Tibial nerve (tissue), 4 donors: Measurements from ENCODE around the gene PLAAT4. TPM values are rescaled to one million over a fixed set of nuclear protein-coding genes. Genes with fewer than 3 reads are reported as not detected.

Source experiments
- DNase-seq, 2 donors: peaks; one replicate each; pipeline ENCODE4 v3.0.0-alpha.2; 2019; ENCODE audit warnings: low spot score in 2 of 2
- H3K27ac ChIP-seq, 4 donors: fragments of 200-600 bp; sonication (generic) in 3 of 4; one replicate each; pipeline ENCODE4 v1.5.1; 2017 to 2019; ENCODE audit warnings: mild to moderate bottlenecking in 1 of 4
- H3K27me3 ChIP-seq, 2 donors: fragments of 200-600 bp; sonication (generic) in 1 of 2; one replicate each; pipeline versions ENCODE4 v1.5.1 to v1.6.0; 2017 to 2019
- H3K36me3 ChIP-seq, 3 donors: fragments of 200-600 bp; sonication (generic); one replicate each; pipeline ENCODE4 v1.5.1; 2018 to 2019
- H3K4me1 ChIP-seq, 4 donors: fragments of 200-600 bp; sonication (generic) in 3 of 4; one replicate each; pipeline ENCODE4 v1.5.1; 2017 to 2019
- H3K4me3 ChIP-seq, 4 donors: fragments of 200-600 bp; sonication (generic) in 3 of 4; one replicate each; pipeline ENCODE4 v1.5.1; 2017 to 2019; ENCODE audit warnings: mild to moderate bottlenecking in 1 of 4, moderate library complexity in 1 of 4
- H3K9me3 ChIP-seq, 4 donors: fragments of 200-600 bp; sonication (generic) in 3 of 4; one replicate each; pipeline ENCODE4 v1.5.1; 2017 to 2019
- EP300 ChIP-seq, 2 donors: sonication (generic); formaldehyde crosslinking; IDR thresholded peaks; one replicate each; pipeline ENCODE4 v1.6.1; 2017; ENCODE audit warnings: antibody characterized with exemption in 2 of 2, mild to moderate bottlenecking in 1 of 2
- POLR2A ChIP-seq, 2 donors: fragments of 450-650 bp; IDR thresholded peaks; one replicate each; pipeline ENCODE4 v1.6.1; 2017; ENCODE audit warnings: antibody characterized with exemption in 2 of 2, mild to moderate bottlenecking in 2 of 2, moderate library complexity in 2 of 2
- WGBS, 2 donors: methylation state at CpG; one replicate each; pipeline ENCODE4 v1.1.5; 2018; 5-methylcytosine and 5-hydroxymethylcytosine counted together
- total RNA-seq, 4 donors: library from RNA; depleted of rRNA; stranded (reverse); fragments of >200 nt; gene quantifications; one replicate each; pipeline ENCODE4 v1.1.0, GENCODE V29; 2016
- TF ChIP-seq, protein P1 (sequence below), 5 experiments: fragments of 200-600 bp in 3 of 5; fragments of 450-650 bp in 2 of 5; sonication (generic) in 3 of 5; IDR thresholded peaks; one replicate each; pipeline ENCODE4 v1.5.1; 2016 to 2019; ENCODE audit warnings: antibody characterized with exemption in 5 of 5, mild to moderate bottlenecking in 3 of 5, moderate library complexity in 2 of 5

The PLAAT4 gene
- total RNA-seq, 4 donors from 2014 or later: 6.3 to 43.7 (median 23.0) TPM

DNA sequence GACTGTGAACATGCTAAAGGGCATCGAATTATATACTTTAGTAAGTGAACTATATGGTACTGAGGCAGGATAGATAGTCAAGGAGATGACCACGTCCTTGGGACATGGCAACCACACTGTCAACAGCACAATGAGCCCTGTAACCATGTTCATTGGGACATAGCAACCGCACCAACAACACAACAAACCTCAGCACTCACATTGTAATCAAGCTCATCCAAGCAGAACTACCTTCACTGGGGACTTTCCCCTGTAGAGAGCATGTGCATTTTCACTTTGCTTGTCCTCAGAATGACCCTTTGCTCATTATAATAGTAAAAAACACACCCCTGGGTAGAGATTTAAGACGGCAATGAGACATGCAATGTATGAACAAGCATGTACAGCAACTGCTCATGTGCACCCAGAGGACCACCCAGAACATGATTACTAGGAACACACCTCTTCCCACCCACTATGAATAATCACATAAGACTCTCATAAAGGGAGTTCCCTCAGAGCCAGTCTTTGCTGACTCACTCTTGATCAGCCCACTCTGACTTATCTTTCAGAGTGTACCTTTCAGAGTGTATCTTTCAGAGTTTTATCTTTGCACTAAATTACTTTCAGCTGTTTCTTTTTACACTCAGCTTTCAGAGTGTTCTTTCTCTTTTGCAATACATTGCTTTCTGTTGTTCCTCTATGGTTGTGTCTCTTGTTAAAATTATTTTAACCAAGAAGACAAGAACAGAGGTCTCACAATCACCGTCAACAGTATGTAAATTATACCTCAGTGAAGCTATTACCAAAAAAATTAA lies 30.6 kb downstream of the PLAAT4 start:
- Histone ChIP-seq H3K36me3 (no peaks in the 10 kb centered on the region), H3K27me3 (no peaks in the 10 kb centered on the region), H3K4me3 (no peak overlapping the region), H3K27ac (peak overlapping the region in 3 of 4 donors; percentile 21 to 61 (median 53)), H3K9me3 (no peaks in the 10 kb centered on the region), H3K4me1 (peaks cover 0 to 32% (median 5%) of the 10 kb centered on the region in 4 donors)
- WGBS, 2 donors: 44% methylated on average over 5 of the region's 5 CpGs
- no peak for DNase-seq
- no peak for TF ChIP-seq POLR2A (IDR thresholded peaks at IDR 0.05)
- peak in 1 of 2 donors; percentile 42 for TF ChIP-seq EP300 (IDR thresholded peaks at IDR 0.05)
- TF ChIP-seq, protein P1, sequence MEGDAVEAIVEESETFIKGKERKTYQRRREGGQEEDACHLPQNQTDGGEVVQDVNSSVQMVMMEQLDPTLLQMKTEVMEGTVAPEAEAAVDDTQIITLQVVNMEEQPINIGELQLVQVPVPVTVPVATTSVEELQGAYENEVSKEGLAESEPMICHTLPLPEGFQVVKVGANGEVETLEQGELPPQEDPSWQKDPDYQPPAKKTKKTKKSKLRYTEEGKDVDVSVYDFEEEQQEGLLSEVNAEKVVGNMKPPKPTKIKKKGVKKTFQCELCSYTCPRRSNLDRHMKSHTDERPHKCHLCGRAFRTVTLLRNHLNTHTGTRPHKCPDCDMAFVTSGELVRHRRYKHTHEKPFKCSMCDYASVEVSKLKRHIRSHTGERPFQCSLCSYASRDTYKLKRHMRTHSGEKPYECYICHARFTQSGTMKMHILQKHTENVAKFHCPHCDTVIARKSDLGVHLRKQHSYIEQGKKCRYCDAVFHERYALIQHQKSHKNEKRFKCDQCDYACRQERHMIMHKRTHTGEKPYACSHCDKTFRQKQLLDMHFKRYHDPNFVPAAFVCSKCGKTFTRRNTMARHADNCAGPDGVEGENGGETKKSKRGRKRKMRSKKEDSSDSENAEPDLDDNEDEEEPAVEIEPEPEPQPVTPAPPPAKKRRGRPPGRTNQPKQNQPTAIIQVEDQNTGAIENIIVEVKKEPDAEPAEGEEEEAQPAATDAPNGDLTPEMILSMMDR (IDR thresholded peaks at IDR 0.05): no peak

DNA sequence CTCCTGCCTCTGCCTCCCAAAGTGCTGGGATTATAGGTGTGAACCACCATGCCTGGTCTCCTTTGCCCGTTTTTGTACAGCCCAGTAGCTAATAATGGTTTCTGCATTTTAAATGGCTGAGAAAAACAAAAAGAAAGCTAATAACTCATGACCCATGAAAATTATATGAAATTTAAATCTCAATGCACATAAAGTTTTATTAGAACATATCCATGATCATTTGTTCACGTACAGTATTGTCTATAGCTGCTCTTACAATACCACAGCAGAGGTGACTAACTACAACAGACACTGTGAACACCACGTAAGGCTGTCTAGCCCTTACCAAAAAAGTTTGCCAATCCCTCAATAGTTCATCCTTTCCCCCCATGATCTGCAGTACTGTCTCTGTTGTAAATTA lies 33.0 kb downstream of the PLAAT4 start:
- WGBS, 2 donors: 90 to 95% methylated on average over 3 of the region's 3 CpGs
- TF ChIP-seq, protein P1 (IDR thresholded peaks at IDR 0.05): no peak
- TF ChIP-seq POLR2A (IDR thresholded peaks at IDR 0.05): no peak
- no peak for TF ChIP-seq EP300 (IDR thresholded peaks at IDR 0.05)
- Histone ChIP-seq H3K4me1 (peaks cover 5 to 36% (median 15%) of the 10 kb centered on the region in 4 donors), H3K36me3 (peaks cover 0 to 11% (median 0%) of the 10 kb centered on the region in 3 donors), H3K27ac (no peak overlapping the region), H3K9me3 (no peaks in the 10 kb centered on the region), H3K27me3 (no peaks in the 10 kb centered on the region), H3K4me3 (no peak overlapping the region)
- DNase-seq: no peak

DNA sequence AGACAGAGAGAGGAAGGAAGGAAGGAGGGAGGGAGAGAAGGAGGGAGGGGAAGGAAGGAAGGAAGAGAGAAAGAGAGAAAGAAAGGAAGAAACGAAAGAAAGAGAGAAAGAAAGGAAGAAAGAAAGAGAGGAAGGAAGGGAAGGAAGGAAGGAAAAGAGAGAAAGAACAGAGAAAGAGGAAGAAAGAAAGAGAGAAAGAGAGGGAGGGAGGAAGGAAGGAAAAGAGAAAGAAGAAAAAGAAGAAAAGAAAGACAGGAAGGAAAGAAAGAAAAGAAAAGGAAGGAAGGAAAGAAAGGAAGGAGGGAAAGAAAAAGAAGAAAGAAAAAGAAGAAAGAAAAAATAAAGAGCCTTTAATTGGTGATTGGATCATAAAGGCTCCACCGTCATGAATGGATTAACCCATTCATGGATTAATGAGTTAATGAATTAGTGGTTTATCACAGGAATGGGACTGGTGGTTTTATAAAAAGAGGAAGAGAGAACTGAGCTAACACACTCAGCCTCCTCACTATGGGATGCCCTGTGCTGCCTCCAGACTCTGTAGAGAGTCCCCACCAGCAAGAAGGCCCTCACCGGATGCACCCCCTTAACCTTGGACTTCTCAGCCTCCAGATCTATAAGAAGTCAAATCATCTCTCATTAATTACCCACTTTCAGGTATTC lies 35.5 kb downstream of the PLAAT4 start:
- Histone ChIP-seq H3K4me1 (peaks cover 5 to 45% (median 29%) of the 10 kb centered on the region in 4 donors), H3K27me3 (no peaks in the 10 kb centered on the region), H3K36me3 (peaks cover 0 to 11% (median 0%) of the 10 kb centered on the region in 3 donors), H3K9me3 (no peaks in the 10 kb centered on the region), H3K4me3 (no peak overlapping the region), H3K27ac (peak overlapping the region in 2 of 4 donors; percentile 49 to 56)
- no peak for DNase-seq
- TF ChIP-seq, protein P1 (IDR thresholded peaks at IDR 0.05): no peak
- TF ChIP-seq POLR2A (IDR thresholded peaks at IDR 0.05) (no peak), EP300 (IDR thresholded peaks at IDR 0.05) (no peak)
- WGBS, 2 donors: 65 to 71% methylated on average over 3 of the region's 3 CpGs

DNA sequence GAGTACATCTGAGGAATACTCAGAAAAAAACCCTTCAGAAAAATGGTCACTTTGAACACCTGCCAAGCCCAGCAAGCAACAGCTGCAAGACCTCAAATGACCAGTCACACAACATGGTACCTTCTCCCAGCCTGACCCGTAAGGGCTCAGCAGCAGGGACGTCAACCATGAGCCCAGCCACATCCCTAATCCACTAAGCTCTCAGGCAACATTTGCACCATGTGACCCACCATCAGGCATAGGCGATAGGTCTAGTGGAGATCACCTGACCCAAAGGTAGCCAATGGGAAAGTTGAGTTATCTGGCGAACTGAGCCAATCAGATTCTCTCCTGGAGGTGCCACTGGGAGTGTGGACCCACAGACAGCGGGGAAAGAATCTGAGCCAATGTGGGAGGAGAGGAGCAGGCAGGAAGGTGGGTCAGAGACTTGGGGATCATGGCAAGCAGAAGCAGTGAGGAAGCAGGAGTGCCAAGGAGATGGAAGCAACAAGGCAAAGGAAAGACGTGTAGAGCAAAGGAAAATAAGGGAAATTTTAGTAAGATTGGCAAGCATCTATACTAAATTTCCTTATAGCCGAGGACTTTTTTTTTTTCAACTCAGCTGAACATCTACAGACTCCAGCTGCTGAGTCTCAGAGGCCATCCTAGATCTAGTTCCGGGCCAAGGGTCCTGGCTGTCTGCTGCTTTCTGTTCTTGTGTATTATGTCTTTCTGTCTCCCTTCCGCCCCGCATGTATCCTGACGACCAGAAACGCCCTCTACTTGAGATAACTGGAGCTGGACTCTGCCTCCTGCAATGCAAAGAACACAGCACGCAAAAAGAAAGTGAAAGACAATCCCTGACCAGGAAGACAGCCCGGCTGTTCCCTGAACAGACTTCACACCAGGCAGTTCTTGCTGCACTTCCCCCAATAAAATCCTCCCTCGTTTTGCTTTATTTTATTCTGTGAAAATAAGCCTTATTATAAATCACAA lies 37.6 kb downstream of the PLAAT4 start:
- WGBS, 2 donors: 44% methylated on average over 15 of the region's 15 CpGs
- Histone ChIP-seq H3K9me3 (no peaks in the 10 kb centered on the region), H3K4me1 (peaks cover 5 to 34% (median 23%) of the 10 kb centered on the region in 4 donors), H3K36me3 (peaks cover 0 to 11% (median 0%) of the 10 kb centered on the region in 3 donors), H3K27ac (peak overlapping the region; percentile 73 to 95 (median 84)), H3K4me3 (peak overlapping the region; percentile 5 to 31 (median 24)), H3K27me3 (no peaks in the 10 kb centered on the region)
- TF ChIP-seq, protein P1 (IDR thresholded peaks at IDR 0.05): no peak
- TF ChIP-seq EP300 (IDR thresholded peaks at IDR 0.05) (no peak), POLR2A (IDR thresholded peaks at IDR 0.05) (no peak)
- peak in 1 of 2 donors; percentile 46 for DNase-seq
